Hepatocyte (in vitro differentiated cells): ENCODE measurements around the gene MYLK3. TPM values are rescaled to one million over a fixed set of nuclear protein-coding genes. Genes with fewer than 3 reads are reported as not detected.

Source experiments
- DNase-seq: peaks from one replicate; pipeline ENCODE4 v3.0.0-alpha.2; 2016; ENCODE audit warnings: low spot score
- H2AFZ ChIP-seq: fragments of 200-600 bp; sonication (generic); 2 replicates; pipeline ENCODE4 v1.6.0; 2016; ENCODE audit warnings: antibody characterized with exemption, mild to moderate bottlenecking
- H3K27ac ChIP-seq: fragments of 200-600 bp; sonication (generic); 2 replicates; pipeline ENCODE4 v1.5.1; 2016; ENCODE audit warnings: mild to moderate bottlenecking
- H3K27me3 ChIP-seq: fragments of 200-600 bp; sonication (generic); 2 replicates; pipeline ENCODE4 v1.6.1; 2016
- H3K36me3 ChIP-seq: fragments of 200-600 bp; sonication (generic); replicated peaks from 2 replicates; pipeline ENCODE4 v1.5.1; 2016; ENCODE audit warnings: low read depth; ENCODE audit not compliant: insufficient read depth
- H3K4me1 ChIP-seq: fragments of 200-600 bp; sonication (generic); 2 replicates; pipeline ENCODE4 v1.5.1; 2016; ENCODE audit warnings: mild to moderate bottlenecking, moderate library complexity; ENCODE audit not compliant: insufficient read depth
- H3K4me2 ChIP-seq: fragments of 200-600 bp; sonication (generic); 2 replicates; pipeline ENCODE4 v1.6.0; 2016
- H3K4me3 ChIP-seq: fragments of 200-600 bp; sonication (generic); 2 replicates; pipeline ENCODE4 v1.5.1; 2016; ENCODE audit warnings: mild to moderate bottlenecking
- H3K79me2 ChIP-seq: fragments of 200-600 bp; sonication (generic); 2 replicates; pipeline ENCODE4 v1.6.0; 2017; ENCODE audit warnings: mild to moderate bottlenecking
- H3K9me2 ChIP-seq: fragments of 200-600 bp; sonication (generic); replicated peaks from 2 replicates; pipeline ENCODE4 v1.6.0; 2017; ENCODE audit warnings: mild to moderate bottlenecking; ENCODE audit not compliant: insufficient read depth
- H3K9me3 ChIP-seq: fragments of 200-600 bp; sonication (generic); 2 replicates; pipeline ENCODE4 v1.5.1; 2016; ENCODE audit warnings: low read depth, mild to moderate bottlenecking
- H4K20me1 ChIP-seq: fragments of 200-600 bp; sonication (generic); 2 replicates; pipeline ENCODE4 v1.6.0; 2016; ENCODE audit warnings: mild to moderate bottlenecking; ENCODE audit not compliant: insufficient read depth, poor library complexity, severe bottlenecking
- CTCF ChIP-seq: fragments of 200-600 bp; sonication (generic); IDR thresholded peaks from 2 replicates; pipeline ENCODE4 v1.5.1; 2016; ENCODE audit warnings: antibody characterized with exemption, mild to moderate bottlenecking; ENCODE audit not compliant: poor library complexity
- EZH2 ChIP-seq: fragments of 200-600 bp; sonication (generic); IDR thresholded peaks from 2 replicates; pipeline ENCODE4 v1.6.1; 2016; ENCODE audit warnings: antibody characterized with exemption, mild to moderate bottlenecking, borderline replicate concordance
- EZH2phosphoT487 ChIP-seq: fragments of 200-600 bp; sonication (generic); IDR thresholded peaks from one replicate; pipeline ENCODE4 v1.6.1; 2018; ENCODE audit warnings: antibody characterized with exemption, mild to moderate bottlenecking, low read depth, moderate library complexity; ENCODE audit not compliant: unreplicated experiment, severe bottlenecking
- WGBS: methylation state at CpG from one replicate; pipeline ENCODE4 v1.1.6; 2016; ENCODE audit warnings: low lambda C conversion rate; ENCODE audit errors: missing lambda C conversion rate; 5-methylcytosine and 5-hydroxymethylcytosine counted together
- polyA plus RNA-seq: library from polyadenylated mRNA; unstranded; fragments of >200 nt; fragmentation: Nextera tagmentation; extraction: Ambion mirVana; gene quantifications from 2 replicates; pipeline ENCODE4 v1.2.1, GENCODE V29; 2016
- total RNA-seq: library from RNA; depleted of rRNA; stranded (reverse); fragments of >200 nt; gene quantifications from 2 replicates; pipeline ENCODE4 v1.2.3, GENCODE V29; 2014

The MYLK3 gene
- total and polyA plus RNA-seq, 2 experiments from 2014 or later = 1.9 to 6.5 TPM

DNA sequence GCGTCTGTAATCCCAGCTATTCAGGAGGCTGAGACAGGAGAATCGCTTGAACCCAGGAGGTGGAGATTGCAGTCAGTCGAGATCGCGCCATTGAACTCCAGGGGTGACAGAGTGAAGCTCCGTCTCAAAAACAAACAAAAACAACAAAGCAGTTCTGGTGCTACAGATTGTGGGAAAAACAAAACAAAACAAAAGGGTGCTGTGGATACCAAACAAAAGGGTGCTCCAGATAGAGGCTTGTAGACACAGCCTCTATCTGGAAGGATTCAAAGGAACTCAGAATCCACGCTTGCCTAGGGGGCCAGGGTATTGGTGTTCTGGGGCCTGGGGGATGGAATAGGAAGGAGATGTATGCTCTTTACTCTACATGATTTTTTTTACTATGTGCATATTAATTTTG, 2.5 kb downstream of the MYLK3 start:
- H3K4me1 ChIP-seq = peaks cover 22% of the 10 kb centered on the region
- H3K79me2 ChIP-seq = no peaks in the 10 kb centered on the region
- DNase-seq = no peak
- no peak overlapping the region for H3K27ac ChIP-seq
- no peaks in the 10 kb centered on the region for H3K36me3 ChIP-seq
- no peak for TF ChIP-seq CTCF
- TF ChIP-seq EZH2 = no peak
- no peak for TF ChIP-seq EZH2phosphoT487
- H3K9me2 ChIP-seq = no peaks in the 10 kb centered on the region
- H3K4me3 ChIP-seq = no peak overlapping the region
- H3K27me3 ChIP-seq = no peaks in the 10 kb centered on the region
- no peak overlapping the region for H3K4me2 ChIP-seq
- no peak overlapping the region for H2AFZ ChIP-seq
- no peaks in the 10 kb centered on the region for H3K9me3 ChIP-seq
- WGBS = 81% methylated on average over 7 of the region's 7 CpGs
- no peaks in the 10 kb centered on the region for H4K20me1 ChIP-seq

- no peaks in the 10 kb centered on the region for H3K27me3 ChIP-seq
- no peaks in the 10 kb centered on the region for H3K9me3 ChIP-seq
- H4K20me1 ChIP-seq = no peaks in the 10 kb centered on the region
- H3K36me3 ChIP-seq = no peaks in the 10 kb centered on the region
- no peaks in the 10 kb centered on the region for H3K79me2 ChIP-seq
- no peak for DNase-seq
- no peak overlapping the region for H3K4me3 ChIP-seq
- 37% methylated on average over 10 of the region's 10 CpGs for WGBS
- peak overlapping the region; percentile 28 for H3K4me2 ChIP-seq
- H3K9me2 ChIP-seq = no peaks in the 10 kb centered on the region
- H2AFZ ChIP-seq = no peak overlapping the region
- H3K27ac ChIP-seq = no peak overlapping the region
- no peak for TF ChIP-seq EZH2
- no peak for TF ChIP-seq EZH2phosphoT487
- TF ChIP-seq CTCF = no peak
- peaks cover 15% of the 10 kb centered on the region for H3K4me1 ChIP-seq
These were observed 4.9 kb downstream of the MYLK3 start for GRCh38 chr16:46743232-46743719.

DNA sequence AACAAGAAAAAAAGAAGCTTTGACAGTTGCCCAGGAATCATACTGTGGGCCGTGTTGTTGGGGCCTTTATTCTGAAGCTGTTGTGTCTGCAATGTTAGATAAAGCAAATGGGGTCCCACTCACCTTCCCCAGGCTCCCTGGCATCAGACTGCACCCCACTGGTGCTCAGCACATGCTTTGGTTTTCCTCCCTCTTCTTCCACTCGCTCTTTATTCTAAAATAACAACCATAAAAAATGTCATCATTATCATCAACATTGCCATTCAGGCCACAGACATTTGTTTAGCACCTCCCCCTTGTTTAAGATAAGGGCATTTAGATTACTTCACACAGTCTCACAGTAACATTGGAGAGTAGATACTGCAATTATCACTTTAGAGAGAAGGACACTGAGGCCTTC, 8.2 kb downstream of the MYLK3 start:
- no peak for TF ChIP-seq CTCF
- no peak for TF ChIP-seq EZH2
- no peak for TF ChIP-seq EZH2phosphoT487

More for the DNA sequence above, 8.2 kb downstream of the MYLK3 start:
- WGBS = 57% methylated on average over 2 of the region's 2 CpGs
- no peak for DNase-seq
- H3K4me1 ChIP-seq = no peaks in the 10 kb centered on the region
- no peak overlapping the region for H2AFZ ChIP-seq
- H3K79me2 ChIP-seq = no peaks in the 10 kb centered on the region
- H3K9me3 ChIP-seq = no peaks in the 10 kb centered on the region
- H3K4me2 ChIP-seq = no peak overlapping the region
- H3K4me3 ChIP-seq = no peak overlapping the region
- no peaks in the 10 kb centered on the region for H4K20me1 ChIP-seq
- no peaks in the 10 kb centered on the region for H3K9me2 ChIP-seq
- no peaks in the 10 kb centered on the region for H3K36me3 ChIP-seq
- no peak overlapping the region for H3K27ac ChIP-seq
- no peaks in the 10 kb centered on the region for H3K27me3 ChIP-seq
